DMS 273 (cell line): ENCODE measurements around the gene PIAS4.
A peak's percentile ranks its signal among the peaks of the same experiment; 100 is the strongest.
"Not testable (repeated sequence)": the region's sequence is repeated elsewhere in the genome, so short reads cannot be mapped to it uniquely, and the experiment has no call there.

Source experiments
- DNase-seq: peaks from one replicate; lab custom pipeline; 2025; ENCODE audit not compliant: unreplicated experiment; lab: John Stamatoyannopoulos, UW

PIAS4 gene

DNA sequence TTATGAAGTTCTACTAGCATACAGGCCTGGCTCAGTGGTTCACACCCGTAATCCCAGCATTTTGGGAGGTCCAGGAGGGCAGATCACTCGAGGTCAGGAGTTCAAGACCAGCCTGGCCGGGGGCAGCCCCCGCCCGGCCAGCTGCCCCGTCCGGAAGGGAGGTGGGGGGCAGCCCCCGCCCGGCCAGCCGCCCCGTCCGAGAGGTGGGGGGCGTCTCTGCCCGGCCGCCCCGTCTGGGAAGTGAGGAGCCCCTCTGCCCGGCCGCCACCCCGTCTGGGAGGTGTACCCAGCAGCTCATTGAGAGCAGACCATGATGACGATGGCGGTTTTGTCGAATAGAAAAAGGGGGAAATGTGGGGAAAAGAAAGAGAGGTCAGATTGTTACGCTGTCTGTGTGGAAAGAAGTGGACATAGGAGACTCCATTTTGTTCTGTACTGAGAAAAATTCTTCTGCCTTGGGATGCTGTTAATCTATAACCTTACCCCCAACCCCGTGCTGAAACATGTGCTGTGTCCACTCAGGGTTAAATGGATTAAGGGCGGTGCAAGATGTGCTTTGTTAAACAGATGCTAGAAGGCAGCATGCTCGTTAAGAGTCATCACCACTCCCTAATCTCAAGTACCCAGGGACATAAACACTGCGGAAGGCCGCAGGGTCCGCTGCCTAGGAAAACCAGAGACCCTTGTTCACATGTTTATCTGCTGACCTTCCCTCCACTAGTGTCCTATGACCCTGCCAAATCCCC lies 8.7 kb upstream of the PIAS4 start:
- DNase-seq, result not testable (repeated sequence)

DNA sequence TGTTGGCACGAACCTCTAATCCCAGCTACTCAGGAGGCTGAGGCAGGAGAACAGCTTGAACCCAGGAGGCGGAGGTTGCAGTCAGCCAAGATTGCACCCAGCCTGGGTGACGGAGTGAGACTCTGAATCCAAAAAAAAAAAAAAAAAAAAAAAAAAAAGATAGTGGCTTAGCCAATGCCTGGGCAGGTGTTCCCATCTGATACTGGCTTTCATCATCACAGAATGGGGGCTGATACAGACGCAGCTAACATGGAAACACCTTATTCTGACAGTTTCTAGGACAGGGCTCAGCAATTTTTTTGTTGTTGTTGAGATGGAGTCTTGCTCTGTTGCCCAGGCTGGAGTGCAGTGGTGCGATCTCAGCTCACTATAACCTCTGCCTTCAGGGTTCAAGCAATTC lies 6.7 kb upstream of the PIAS4 start:
- not testable (repeated sequence) for DNase-seq

DNA sequence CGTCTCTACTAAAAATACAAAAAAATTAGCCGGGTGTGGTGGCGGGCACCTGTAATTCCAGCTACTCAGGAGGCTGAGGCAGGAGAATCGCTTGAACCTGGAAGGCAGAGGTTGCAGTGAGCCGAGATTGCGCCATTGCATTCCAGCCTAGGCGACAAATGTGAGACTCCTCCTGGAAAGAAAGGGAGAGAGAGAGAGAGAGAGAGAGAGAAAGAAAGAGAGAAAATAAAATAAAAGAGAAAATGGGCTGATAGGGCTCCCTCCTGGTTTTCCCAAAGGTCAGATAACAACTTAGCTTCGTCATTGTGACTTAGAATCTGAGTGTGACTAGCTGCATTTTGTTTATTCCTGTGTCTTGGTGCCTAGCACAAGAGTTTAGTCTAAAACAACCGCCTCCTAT lies 2.1 kb upstream of the PIAS4 start:
- DNase-seq, result not testable (repeated sequence)

DNA sequence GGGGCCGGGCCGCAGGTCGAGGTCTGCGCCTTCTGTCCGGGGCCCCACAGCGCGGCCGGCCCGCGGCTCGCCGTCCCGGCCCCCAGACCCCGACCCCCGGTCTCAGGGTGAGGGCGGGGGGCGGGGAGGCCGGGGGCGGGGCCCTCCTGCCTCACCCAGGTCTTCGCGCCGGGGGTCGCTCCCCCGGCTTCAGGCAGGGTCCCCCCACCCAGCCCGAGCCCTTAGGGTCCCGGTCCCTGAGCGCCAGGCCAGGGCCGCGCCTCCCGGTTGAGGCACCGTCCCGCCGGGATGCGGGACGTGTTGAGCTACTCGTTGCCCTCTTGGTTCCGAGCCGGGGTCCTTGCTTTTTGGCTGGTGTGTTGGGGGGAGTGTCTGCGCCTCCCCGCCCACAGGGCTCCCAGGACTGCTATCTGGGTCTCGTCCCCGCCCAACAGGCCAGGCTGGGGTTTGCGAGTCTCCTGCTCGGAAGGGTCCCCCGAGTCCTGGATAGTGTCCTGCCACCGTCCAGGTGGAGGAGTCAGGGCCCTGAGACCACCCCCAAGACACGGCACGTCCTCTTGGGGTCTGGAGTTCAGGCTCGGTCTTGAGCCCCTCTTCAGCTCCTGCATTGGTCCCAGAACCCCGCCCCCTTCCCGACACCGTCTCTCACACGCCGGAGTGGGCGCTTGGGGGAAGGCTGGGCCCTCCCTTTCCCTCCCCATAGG lies 452 bp downstream of the PIAS4 start:
- peak; percentile 66 for DNase-seq

DNA sequence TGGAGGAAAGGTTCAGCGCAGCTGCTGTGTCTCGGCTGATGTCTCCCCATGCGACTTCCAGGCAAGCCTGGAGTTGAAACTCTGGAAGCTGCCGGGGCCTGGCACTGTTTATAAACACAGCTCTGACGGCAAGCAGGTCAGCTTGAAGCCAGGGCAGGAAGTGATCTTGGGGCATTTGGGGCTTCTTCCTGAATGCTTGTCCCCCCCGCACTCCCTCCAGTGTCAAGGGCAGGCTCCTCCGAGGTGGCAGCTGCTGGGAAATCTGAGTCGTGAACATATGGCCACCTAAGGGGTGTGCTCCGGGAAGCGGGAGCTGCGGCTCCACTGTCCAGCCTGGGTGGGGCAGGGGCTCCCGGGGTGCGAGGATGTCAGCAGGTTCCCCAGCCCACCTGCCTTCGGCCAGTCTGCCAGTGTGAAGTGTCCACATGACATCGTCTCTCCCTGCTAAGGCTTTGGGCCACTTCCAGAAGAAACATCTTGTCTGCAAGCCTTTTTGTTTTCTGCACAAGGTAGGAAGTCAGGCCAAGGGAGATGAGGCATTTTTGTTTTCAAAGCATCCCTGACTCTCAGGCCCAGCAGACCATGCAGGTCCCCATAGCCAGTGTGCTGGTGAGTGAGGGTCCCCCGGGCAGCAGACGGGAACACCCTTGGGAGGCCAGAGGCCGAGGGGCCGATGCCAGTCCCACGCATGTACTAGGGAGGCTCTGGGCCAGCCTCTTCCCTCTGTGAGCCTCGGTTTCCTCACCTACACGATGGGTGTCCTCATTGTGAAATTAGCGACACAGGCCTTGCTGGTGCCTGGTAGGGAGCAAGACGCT lies 2.7 kb downstream of the PIAS4 start:
- DNase-seq, result peak; percentile 93

DNA sequence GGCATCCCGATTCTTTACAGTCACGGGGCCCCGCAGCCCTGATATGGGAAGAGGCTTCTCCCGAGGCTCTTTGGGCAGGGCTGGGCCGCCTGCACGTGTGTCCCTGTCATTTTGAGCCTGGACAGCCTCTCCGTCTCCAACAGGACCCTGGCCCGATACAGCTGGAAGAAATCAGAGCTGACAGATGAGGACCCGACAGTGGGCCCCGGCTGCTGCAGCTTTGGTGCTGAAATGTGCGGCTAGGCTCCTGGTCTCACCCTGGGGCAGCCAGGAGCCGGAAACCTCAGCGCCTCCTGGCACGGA lies 3.2 kb downstream of the PIAS4 start:
- DNase-seq, result no peak

DNA sequence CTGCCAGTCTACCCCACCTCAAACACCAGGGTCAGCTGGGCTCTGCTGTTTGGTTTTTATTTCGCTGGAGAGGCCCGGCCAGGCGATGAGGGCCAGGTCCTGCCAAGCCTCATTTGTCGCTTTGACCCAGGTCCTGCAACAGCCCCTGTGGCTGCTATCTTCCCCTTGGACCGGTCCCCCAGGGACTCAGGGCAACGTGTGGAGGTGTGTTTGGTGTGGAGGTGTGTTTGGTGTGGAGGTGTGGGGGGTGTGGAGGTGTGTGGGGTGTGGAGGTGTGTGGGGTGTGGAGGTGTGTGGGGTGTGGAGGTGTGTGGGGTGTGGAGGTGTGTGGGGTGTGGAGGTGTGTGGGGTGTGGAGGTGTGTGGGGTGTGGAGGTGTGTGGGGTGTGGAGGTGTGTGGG lies 3.9 kb downstream of the PIAS4 start:
- not testable (repeated sequence) for DNase-seq

DNA sequence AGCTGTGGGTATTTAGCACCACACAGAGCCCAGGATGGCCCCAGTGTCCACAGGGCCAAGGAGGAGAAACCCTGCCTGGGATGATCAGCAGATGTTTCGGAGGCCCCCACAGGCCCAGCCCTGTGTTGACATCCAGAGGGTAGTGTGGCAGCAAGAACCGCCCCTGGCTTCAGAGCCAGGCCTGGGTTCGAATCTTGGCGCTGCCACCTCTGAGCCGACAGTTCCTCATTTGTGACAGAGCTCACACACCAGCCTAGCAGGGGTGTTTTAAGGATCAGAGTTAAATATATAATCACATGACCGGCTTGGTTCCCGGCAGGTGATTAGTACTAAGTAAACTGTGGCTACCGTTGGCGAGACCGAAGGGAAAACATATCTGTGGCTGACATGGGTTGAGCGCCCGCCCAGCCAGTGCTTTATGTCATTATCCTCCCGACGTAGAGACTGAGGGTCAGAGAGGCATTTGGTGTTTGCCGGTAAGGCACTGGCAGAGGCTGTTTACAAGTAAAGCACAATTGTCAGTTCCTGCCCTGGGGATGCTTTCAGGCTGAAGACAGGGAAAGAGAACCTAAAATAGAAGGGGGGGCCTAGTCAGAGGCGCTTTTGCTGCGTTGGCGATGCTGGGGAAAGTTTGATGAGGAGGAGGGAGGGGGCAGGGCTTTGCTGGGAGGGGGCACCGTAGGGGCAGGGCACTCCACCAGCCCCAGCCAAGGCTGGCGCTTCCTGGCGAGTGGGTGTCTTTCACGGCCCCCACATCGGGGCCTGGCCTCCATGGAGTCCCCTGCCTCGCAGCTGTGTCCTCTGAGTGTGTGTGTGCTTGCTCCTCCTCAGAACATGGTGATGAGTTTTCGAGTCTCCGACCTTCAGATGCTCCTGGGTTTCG lies 4.8 kb downstream of the PIAS4 start:
- no peak for DNase-seq

DNA sequence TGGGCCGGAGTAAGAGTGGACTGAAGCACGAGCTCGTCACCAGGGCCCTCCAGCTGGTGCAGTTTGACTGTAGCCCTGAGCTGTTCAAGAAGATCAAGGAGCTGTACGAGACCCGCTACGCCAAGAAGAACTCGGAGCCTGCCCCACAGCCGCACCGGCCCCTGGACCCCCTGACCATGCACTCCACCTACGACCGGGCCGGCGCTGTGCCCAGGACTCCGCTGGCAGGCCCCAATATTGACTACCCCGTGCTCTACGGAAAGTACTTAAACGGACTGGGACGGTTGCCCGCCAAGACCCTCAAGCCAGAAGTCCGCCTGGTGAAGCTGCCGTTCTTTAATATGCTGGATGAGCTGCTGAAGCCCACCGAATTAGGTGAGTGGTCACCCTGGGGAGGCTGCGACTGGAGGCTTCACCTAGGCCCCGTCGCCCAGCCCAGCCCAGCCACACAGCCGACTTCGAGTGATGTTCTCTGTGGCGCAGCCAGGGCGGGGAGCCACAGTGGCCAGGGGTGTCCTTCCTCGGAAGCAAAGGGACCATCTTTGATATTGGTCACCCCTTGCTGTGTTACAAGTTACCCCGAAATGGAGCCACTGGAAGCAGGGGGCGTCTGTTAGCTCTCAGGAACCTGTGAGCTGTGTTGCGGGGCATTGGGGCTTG lies 5.6 kb downstream of the PIAS4 start:
- DNase-seq, result no peak

DNA sequence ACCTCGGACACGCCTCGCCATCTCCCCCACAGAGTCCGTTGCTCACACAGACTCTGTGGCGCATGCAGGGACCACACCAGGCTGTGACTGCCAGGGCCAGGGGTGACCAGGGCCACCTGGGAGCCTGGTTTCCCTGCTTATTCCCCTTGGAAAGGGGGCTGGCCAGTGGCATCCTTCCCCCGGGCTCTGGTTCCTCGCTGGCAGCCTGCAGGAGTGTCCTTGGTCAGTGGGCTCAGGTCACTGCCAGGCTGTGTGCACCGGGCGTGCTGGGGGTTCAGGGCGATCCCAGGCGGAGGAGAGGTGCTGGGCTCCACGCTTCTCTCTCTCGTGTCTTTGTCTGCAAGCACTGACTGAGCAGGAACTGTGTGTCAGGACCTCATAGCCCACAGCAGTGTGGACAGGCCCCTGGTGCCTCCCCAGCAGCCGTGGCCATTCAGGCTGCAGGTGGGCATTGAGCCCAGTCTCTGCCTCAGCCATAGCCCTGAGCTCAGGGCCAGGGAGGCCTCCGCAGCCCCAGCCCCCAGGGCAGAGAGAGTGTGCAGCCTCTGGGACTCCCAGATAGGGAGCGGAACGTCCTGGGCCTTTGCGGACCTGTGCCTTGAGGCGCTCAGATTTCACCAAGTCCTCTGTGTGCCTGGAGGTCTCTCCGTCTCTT lies 6.5 kb downstream of the PIAS4 start:
- DNase-seq, result no peak

DNA sequence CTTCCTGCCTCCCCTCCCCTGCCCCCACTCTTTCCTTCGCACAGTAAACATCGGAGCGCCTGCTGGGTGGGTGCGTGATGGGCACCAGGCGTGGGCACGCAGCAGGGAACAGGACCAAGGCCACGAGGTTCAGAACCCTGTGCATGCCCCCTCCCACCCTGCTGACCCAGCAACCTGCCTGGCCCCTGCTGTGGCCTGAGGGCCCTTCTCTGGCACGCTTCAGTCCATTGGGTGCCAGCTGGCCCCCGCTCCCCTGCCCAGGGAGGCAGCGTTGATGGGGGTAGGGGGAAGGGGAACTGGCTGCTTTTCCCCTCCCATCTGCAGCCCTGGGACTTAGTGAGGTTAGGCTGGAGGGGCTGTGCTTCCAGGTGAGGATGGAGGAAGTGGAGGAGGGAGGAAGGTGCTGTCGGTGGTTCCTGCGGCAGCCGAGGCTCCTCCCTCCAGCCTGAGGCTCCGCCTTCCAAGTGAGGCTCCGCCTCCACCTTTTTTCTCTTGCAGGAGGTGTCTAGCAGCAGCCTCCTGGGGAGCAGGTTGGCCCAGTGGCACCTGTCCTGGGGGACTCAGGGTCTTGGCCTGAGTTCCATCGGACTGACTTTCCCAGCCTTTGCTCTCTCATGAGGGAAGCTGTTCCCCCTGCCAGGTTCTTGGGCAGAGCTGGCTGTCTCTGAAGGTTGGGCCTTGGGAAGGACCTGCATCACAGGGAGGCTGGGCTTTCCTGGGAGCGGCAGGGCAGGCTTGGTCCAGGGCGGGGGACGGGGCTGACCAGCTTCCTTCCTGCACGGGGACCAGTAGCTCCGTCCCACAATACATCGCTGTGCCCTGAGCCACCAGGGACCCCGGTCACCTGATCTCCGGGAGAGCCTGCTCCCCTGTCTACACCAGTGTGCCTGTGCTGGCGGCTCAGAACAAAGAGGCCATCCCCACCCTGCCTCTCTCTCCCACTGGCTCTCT lies 7.3 kb downstream of the PIAS4 start:
- DNase-seq, result no peak

DNA sequence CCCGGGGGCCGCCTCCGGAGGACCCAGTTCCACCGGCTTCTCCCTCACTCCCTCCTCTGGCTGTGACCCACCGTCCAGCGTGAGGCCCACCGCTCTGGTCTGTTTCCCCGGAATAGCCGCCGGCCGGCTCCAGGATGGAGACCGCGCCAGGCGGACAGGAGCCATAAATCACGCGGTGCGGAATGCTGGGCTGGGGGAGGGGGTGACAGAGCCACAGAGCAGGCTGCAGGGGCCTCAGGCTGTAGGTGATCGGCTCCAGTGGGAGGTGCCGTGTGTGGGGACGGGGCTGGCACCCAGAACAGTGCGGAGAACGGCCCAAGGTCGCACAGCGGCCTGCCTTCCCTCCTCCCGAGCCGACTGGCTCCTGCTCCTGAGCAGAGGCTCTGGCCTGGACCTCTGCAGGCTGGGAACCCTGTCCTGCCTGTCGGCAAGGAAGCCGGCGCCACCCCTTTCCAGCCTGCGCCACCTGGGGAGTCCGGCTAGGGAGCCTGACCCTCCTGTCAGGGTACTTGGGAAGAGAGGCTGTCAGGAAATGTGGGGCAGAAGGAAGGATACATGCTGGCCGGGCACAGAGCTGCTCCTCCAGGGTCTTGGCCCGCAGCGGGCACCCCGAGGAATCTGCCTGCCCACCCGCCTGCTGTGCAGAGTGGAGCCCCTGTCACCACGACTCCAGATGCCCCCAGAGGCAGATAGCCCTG lies 8.3 kb downstream of the PIAS4 start:
- no peak for DNase-seq

DNA sequence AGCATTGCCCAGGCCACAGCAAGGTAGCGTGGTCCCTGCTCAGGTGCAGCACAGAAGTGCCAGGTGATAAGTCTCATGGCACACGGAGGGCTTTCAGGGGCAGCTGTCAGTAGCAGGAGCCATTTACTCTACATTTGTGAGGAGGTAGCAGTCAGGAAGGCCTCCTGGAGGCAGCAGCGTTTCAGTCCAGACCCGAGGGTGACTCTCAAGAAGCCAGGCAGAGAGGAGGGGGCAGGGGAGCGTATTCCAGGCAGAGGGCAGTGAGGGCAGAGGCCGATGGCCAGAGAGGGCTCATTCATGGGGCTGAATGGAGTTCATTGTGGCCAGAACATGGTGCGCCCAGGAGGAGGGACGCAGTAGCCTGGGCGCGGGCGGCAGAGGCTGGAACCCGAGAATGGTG lies 8.9 kb downstream of the PIAS4 start:
- no peak for DNase-seq

DNA sequence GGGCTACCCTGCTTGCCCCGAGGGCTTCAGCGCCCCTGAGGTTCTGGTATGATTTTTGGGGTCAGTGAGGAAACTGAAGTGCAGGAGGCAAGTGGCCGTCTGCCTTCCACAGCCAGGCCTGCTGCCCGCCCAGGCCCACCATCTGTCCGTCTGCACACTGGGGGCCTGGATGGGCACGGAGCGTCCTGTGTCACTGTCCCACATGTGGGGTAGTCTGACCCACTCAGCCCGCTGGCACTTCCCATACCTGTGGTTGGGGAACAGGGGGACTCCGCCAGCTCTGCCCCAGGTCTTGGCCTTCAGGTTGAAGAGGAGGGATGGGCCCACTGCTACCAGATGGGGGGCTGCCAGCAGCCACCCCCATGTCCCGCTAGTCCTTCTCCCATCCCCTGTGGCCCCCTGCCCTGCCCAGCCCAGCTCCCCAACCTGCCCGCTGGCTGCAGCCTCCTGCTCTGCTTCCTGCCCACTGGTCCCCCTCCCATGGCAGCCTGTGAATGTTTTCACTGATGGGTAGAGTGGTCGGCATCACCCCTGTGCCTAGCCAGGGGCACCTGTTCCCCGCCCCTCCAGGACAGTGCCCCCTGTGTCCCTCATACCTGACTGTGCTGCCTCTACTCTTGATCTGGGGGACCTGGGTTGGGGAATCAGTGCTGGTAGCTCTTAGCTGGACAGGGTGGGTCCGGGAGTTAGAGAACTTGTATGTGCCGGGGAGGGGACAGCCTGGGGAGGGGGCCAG lies 9.5 kb downstream of the PIAS4 start:
- DNase-seq, result no peak

DNA sequence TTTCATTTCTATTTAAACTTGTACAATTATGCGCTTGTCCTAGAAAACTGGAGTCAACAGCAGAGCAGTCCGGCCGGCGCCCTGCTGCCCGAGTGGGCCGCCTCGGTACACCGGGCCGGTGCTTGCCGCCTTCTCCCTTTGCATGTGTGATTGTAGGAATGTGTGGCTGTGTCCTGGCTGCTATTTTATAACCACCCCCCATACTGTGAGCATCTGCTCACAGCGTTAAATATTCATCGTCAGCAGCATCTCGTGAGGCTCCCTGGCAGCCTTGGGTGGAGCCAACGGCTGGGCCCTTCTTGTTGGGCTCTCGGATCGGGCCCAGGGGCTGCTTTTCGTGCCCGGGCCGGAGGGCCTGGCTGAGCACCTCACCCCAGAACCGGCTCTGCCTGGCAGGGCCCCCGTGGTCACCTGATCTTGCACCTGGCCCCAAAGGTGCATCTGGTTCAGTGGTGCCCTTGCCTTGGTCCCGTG lies 10.6 kb downstream of the PIAS4 start:
- peak; percentile 92 for DNase-seq

DNA sequence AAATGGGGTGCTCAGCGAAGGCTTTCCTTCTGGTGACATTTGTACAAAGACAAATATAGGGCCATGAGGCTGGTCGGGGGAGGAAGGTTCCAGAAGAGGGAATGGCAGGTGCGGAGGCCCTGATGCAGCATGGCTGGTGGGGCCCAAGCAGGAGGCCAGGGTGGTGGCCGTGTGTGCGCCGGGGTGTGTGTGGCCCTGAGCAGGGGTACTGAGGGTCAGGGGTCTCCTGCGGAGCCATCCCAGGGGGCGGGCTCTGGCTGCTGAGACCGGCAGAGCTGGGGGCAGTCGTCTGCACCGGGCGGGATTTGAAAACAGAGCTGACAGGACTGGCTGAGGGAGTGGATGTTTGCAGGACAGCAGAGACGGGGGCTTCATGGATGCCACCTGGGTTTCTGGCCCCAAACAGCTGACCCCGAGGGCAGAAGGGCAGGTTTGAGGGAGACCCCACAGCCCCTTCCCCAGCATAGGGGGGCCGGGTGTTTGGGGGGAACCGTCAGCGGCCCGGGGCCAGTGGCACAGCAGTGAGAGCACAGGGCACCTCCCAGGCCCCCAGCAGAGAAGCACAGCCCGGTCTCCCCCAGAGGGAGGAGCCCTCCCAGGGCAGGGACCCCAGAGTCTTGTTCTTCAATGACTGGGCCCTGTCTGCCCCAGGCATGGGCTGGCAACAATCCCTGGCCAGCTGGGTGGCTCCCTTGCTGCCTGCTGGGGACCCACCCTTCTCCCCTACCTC lies 11.4 kb downstream of the PIAS4 start:
- DNase-seq, result no peak

DNA sequence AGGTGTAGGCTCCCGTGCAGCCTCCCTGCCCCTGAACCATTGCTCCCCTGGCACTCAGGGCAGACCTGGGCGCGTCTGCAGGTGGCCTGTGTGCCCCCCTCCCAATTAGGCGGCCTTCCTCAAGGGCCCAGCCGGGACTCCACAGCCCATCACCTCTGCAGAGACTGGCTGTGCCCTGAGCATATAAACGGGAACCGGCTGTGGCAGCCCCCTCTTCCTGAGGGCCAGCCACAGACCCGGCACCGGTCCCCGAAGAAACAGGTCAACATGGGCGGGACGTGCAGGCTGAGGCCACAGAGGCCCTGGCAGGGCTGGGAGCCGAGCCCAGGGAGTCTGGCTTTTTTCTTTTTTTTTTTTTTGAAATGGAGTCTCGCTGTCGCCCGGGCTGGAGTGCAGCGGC lies 12.0 kb downstream of the PIAS4 start:
- no peak for DNase-seq
